Measurements from ENCODE around the gene ARHGAP29. TPM values are rescaled to one million over a fixed set of nuclear protein-coding genes. Genes with fewer than 3 reads are reported as not detected.

ARHGAP29 gene
- polyA plus RNA-seq, 1 donor (not counting 4 experiments of a cell fraction or from before 2014, with no cell fraction given), result 79.7 TPM

DNA sequence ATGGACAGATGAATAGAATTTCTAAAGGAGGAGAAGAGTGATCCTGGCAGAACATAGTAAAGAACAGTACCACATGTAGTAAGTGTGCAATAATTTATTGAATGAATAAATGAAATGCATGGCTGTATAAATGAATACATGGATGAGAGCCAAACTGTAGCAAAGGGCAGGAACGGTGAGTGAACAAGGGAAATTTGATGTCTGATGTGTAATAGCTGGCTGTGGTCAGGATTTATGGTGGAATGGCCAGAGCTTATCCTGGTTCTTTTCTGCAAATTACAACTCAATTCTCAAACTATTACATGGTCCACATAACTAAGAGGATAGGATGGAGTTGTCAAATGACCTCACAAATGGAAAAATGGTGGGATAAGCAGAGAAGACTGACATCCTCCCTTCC, 43.2 kb upstream of the ARHGAP29 start:
- no peak for FAIRE-seq
- no peak for TF ChIP-seq EZH2 (IDR thresholded peaks at IDR 0.05; ENCODE audit: low read length)
- TF ChIP-seq, protein P1, sequence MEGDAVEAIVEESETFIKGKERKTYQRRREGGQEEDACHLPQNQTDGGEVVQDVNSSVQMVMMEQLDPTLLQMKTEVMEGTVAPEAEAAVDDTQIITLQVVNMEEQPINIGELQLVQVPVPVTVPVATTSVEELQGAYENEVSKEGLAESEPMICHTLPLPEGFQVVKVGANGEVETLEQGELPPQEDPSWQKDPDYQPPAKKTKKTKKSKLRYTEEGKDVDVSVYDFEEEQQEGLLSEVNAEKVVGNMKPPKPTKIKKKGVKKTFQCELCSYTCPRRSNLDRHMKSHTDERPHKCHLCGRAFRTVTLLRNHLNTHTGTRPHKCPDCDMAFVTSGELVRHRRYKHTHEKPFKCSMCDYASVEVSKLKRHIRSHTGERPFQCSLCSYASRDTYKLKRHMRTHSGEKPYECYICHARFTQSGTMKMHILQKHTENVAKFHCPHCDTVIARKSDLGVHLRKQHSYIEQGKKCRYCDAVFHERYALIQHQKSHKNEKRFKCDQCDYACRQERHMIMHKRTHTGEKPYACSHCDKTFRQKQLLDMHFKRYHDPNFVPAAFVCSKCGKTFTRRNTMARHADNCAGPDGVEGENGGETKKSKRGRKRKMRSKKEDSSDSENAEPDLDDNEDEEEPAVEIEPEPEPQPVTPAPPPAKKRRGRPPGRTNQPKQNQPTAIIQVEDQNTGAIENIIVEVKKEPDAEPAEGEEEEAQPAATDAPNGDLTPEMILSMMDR (optimal IDR thresholded peaks at IDR 0.05 in 1 of 3, IDR thresholded peaks at IDR 0.05 in 1 of 3, conservative IDR thresholded peaks at IDR 0.05 in 1 of 3; ENCODE audit: extremely low read depth in 1 of 3, insufficient read depth in 2 of 3, low read length in 3 of 3), result no peak

DNA sequence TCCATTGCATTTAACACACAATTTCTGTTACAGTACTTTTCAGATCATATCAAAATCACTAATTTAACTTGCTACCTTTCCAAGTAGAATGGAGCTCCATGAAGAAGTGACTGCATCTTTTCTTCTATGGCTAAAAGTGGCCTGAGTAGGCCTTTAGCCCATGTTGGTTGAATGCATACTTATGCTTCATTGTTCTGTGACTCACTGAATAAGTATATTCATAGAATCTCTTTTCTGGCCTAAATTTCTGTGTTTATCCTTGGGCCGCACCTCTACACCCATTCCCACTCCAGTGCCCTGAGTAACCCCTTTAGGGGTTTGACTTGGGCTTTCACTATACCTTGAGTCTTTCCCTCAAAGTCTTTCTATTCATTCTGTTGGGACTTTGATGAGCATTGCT, 42.1 kb upstream of the ARHGAP29 start:
- FAIRE-seq, result no peak
- dilution Hi-C loops (cut with MboI; ENCODE audit: extremely low pct_ligation_motif_present, low sequenced_read_pairs), result no loop called here

More for the DNA sequence above, 43.2 kb upstream of the ARHGAP29 start:
- Histone ChIP-seq H2AFZ (ENCODE audit: control insufficient read depth, low read length) (no peak overlapping the region), H3K27me3 (ENCODE audit: control insufficient read depth, extremely low read depth, insufficient read depth, low read length) (no peaks in the 10 kb centered on the region), H3K9me3 (ENCODE audit: control insufficient read depth, low read depth, low read length) (no peaks in the 10 kb centered on the region), H3K4me1 (ENCODE audit: control insufficient read depth, extremely low read depth, insufficient read depth, low read length) (peaks cover 11% of the 10 kb centered on the region), H3K36me3 (ENCODE audit: control insufficient read depth in 2 of 2, extremely low read depth in 1 of 2, insufficient read depth in 2 of 2, low read length in 2 of 2) (no peaks in the 10 kb centered on the region), H3K9ac (ENCODE audit: control insufficient read depth, extremely low read depth, insufficient read depth, low read length) (no peak overlapping the region), H4K20me1 (ENCODE audit: control insufficient read depth, extremely low read depth, insufficient read depth, low read length) (no peaks in the 10 kb centered on the region), H3K79me2 (ENCODE audit: control insufficient read depth, insufficient read depth, low read length) (no peaks in the 10 kb centered on the region), H3K4me2 (ENCODE audit: control insufficient read depth, extremely low read depth, insufficient read depth, low read depth, low read length) (no peak overlapping the region), H3K4me3 (ENCODE audit: control insufficient read depth in 2 of 3, extremely low read depth in 1 of 3, insufficient read depth in 2 of 3, low read depth in 1 of 3, low read length in 3 of 3) (no peak overlapping the region), H3K9me1 (ENCODE audit: control insufficient read depth, extremely low read depth, insufficient read depth, low read length) (no peaks in the 10 kb centered on the region), H3K27ac (ENCODE audit: control insufficient read depth, insufficient read depth, low read length) (no peak overlapping the region)
- dilution Hi-C loops (cut with MboI; ENCODE audit: extremely low pct_ligation_motif_present, low sequenced_read_pairs), result no loop called here
- no peak for DNase-seq (ENCODE audit: low read depth, low spot score)

More for the DNA sequence above, 42.1 kb upstream of the ARHGAP29 start:
- Histone ChIP-seq H3K4me3 (ENCODE audit: control insufficient read depth in 2 of 3, extremely low read depth in 1 of 3, insufficient read depth in 2 of 3, low read depth in 1 of 3, low read length in 3 of 3) (no peak overlapping the region), H3K4me1 (ENCODE audit: control insufficient read depth, extremely low read depth, insufficient read depth, low read length) (peaks cover 3% of the 10 kb centered on the region), H3K36me3 (ENCODE audit: control insufficient read depth in 2 of 2, extremely low read depth in 1 of 2, insufficient read depth in 2 of 2, low read length in 2 of 2) (no peaks in the 10 kb centered on the region), H3K9me1 (ENCODE audit: control insufficient read depth, extremely low read depth, insufficient read depth, low read length) (no peaks in the 10 kb centered on the region), H3K27me3 (ENCODE audit: control insufficient read depth, extremely low read depth, insufficient read depth, low read length) (no peaks in the 10 kb centered on the region), H3K79me2 (ENCODE audit: control insufficient read depth, insufficient read depth, low read length) (no peaks in the 10 kb centered on the region), H4K20me1 (ENCODE audit: control insufficient read depth, extremely low read depth, insufficient read depth, low read length) (no peaks in the 10 kb centered on the region), H2AFZ (ENCODE audit: control insufficient read depth, low read length) (no peak overlapping the region), H3K9ac (ENCODE audit: control insufficient read depth, extremely low read depth, insufficient read depth, low read length) (no peak overlapping the region), H3K4me2 (ENCODE audit: control insufficient read depth, extremely low read depth, insufficient read depth, low read depth, low read length) (no peak overlapping the region), H3K9me3 (ENCODE audit: control insufficient read depth, low read depth, low read length) (no peaks in the 10 kb centered on the region), H3K27ac (ENCODE audit: control insufficient read depth, insufficient read depth, low read length) (no peak overlapping the region)
- DNase-seq (ENCODE audit: low read depth, low spot score), result no peak
- TF ChIP-seq EZH2 (IDR thresholded peaks at IDR 0.05; ENCODE audit: low read length), result no peak
- TF ChIP-seq, protein P1 (optimal IDR thresholded peaks at IDR 0.05 in 1 of 3, IDR thresholded peaks at IDR 0.05 in 1 of 3, conservative IDR thresholded peaks at IDR 0.05 in 1 of 3; ENCODE audit: extremely low read depth in 1 of 3, insufficient read depth in 2 of 3, low read length in 3 of 3), result no peak

Data from keratinocyte (primary cell).